ENCODE results near the gene PDZRN4.

The PDZRN4 gene

DNA sequence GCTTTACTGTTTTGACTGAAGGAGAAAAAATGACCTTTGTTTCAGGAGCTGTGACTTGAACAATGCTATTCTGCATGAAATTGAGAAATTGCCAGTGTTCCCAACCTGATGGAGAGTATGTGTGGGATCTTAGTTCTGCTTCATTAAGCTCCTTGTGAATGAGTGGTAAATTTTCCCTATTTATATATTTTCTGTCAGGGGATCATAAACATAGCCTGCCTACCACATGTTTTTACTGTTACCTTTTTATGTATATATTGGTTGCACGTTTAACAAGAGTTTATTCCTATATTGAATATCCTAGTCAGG is 271.7 kb downstream of the PDZRN4 start:
- Histone ChIP-seq H3K4me3 (ENCODE audit: low read length, poor library complexity, severe bottlenecking) (no peak overlapping the region), H3K9me3 (ENCODE audit: insufficient read depth, low read depth, low read length) (no peaks in the 10 kb centered on the region), H3K4me2 (ENCODE audit: low read depth, low read length, poor library complexity, severe bottlenecking) (no peak overlapping the region), H3K9me2 (replicated peaks; ENCODE audit: low read depth, low read length) (no peaks in the 10 kb centered on the region), H3K9ac (ENCODE audit: low read depth, low read length, poor library complexity, severe bottlenecking) (no peak overlapping the region), H3K4me1 (ENCODE audit: insufficient read depth, low read length, poor library complexity, severe bottlenecking) (no peaks in the 10 kb centered on the region), H2AFZ (ENCODE audit: low read length) (no peak overlapping the region), H4K20me1 (ENCODE audit: insufficient read depth, low read length, poor library complexity, severe bottlenecking) (no peaks in the 10 kb centered on the region), H3F3A (ENCODE audit: low read depth) (no peaks in the 10 kb centered on the region), H3K36me3 (ENCODE audit: insufficient read depth, low read length) (no peaks in the 10 kb centered on the region), H3K79me2 (ENCODE audit: insufficient read depth, low read length) (no peaks in the 10 kb centered on the region), H3K27me3 (ENCODE audit: insufficient read depth, low read length, poor library complexity, severe bottlenecking) (no peaks in the 10 kb centered on the region)
- TF ChIP-seq CTCF (conservative IDR thresholded peaks at IDR 0.05; ENCODE audit: low read length) (no peak), EZH2phosphoT487 (IDR thresholded peaks at IDR 0.05; ENCODE audit: borderline replicate concordance) (no peak)

- H4K20me1 ChIP-seq (ENCODE audit: insufficient read depth, low read length, poor library complexity, severe bottlenecking): no peaks in the 10 kb centered on the region
- H2AFZ ChIP-seq (ENCODE audit: low read length): no peak overlapping the region
- H3K9ac ChIP-seq (ENCODE audit: low read depth, low read length, poor library complexity, severe bottlenecking): no peak overlapping the region
- no peaks in the 10 kb centered on the region for H3K36me3 ChIP-seq (ENCODE audit: insufficient read depth, low read length)
- H3K4me3 ChIP-seq (ENCODE audit: low read length, poor library complexity, severe bottlenecking): no peak overlapping the region
- TF ChIP-seq EZH2phosphoT487 (IDR thresholded peaks at IDR 0.05; ENCODE audit: borderline replicate concordance) (no peak), CTCF (conservative IDR thresholded peaks at IDR 0.05; ENCODE audit: low read length) (no peak)
- H3K4me1 ChIP-seq (ENCODE audit: insufficient read depth, low read length, poor library complexity, severe bottlenecking): peaks cover 5% of the 10 kb centered on the region
- H3K4me2 ChIP-seq (ENCODE audit: low read depth, low read length, poor library complexity, severe bottlenecking): no peak overlapping the region
- no peaks in the 10 kb centered on the region for H3K79me2 ChIP-seq (ENCODE audit: insufficient read depth, low read length)
- H3K9me2 ChIP-seq (replicated peaks; ENCODE audit: low read depth, low read length): no peaks in the 10 kb centered on the region
- H3F3A ChIP-seq (ENCODE audit: low read depth): no peaks in the 10 kb centered on the region
- no peaks in the 10 kb centered on the region for H3K9me3 ChIP-seq (ENCODE audit: insufficient read depth, low read depth, low read length)
- H3K27me3 ChIP-seq (ENCODE audit: insufficient read depth, low read length, poor library complexity, severe bottlenecking): no peaks in the 10 kb centered on the region
Observed at GRCh38 chr12:41460906-41461305, 272.8 kb downstream of the PDZRN4 start.

- TF ChIP-seq EZH2phosphoT487 (IDR thresholded peaks at IDR 0.05; ENCODE audit: borderline replicate concordance) (no peak), CTCF (conservative IDR thresholded peaks at IDR 0.05; ENCODE audit: low read length) (no peak)
- Histone ChIP-seq H3K79me2 (ENCODE audit: insufficient read depth, low read length) (no peaks in the 10 kb centered on the region), H3K9ac (ENCODE audit: low read depth, low read length, poor library complexity, severe bottlenecking) (no peak overlapping the region), H4K20me1 (ENCODE audit: insufficient read depth, low read length, poor library complexity, severe bottlenecking) (no peaks in the 10 kb centered on the region), H3F3A (ENCODE audit: low read depth) (no peaks in the 10 kb centered on the region), H3K4me1 (ENCODE audit: insufficient read depth, low read length, poor library complexity, severe bottlenecking) (peaks cover 15% of the 10 kb centered on the region), H3K36me3 (ENCODE audit: insufficient read depth, low read length) (no peaks in the 10 kb centered on the region), H3K4me3 (ENCODE audit: low read length, poor library complexity, severe bottlenecking) (no peak overlapping the region), H2AFZ (ENCODE audit: low read length) (no peak overlapping the region), H3K9me2 (replicated peaks; ENCODE audit: low read depth, low read length) (no peaks in the 10 kb centered on the region), H3K4me2 (ENCODE audit: low read depth, low read length, poor library complexity, severe bottlenecking) (no peak overlapping the region), H3K9me3 (ENCODE audit: insufficient read depth, low read depth, low read length) (no peaks in the 10 kb centered on the region), H3K27me3 (ENCODE audit: insufficient read depth, low read length, poor library complexity, severe bottlenecking) (no peaks in the 10 kb centered on the region)
Observed at GRCh38 chr12:41462312-41462711, 274.2 kb downstream of the PDZRN4 start.
